NCI-H2081 (cell line): ENCODE results near the gene WHRN.

Experiments
- DNase-seq, 2 experiments: peaks; one replicate each; lab custom pipeline; 2025; lab: John Stamatoyannopoulos, UW

WHRN gene

DNA sequence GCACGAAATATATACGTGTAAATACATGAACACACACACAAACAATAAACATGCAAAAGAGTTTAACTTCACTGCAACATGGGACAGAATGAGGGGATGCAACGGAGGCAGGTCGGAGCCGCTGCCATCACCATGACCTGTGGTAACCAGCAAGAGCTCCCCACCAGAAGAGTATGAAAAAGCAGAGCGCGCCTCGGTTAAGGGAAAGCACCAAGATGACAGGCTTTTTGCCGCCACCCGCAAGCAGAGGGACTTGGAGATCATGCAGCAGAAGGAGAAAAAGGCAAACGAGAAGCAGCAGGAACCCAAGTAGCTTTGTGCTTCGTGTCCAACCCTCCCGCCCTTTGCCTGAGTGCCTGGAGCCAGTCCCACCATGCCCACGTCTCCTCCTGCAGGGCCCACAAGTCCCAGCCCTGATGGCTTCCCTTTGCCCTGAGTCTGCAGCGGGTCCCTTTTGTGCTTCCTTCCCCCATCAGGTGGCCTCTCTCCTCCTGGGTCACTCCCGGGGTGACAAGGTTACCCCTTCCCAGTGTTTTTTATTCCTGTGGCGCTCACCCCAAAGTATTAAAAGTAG is 13.8 kb downstream of the WHRN start:
- DNase-seq = no peak

DNA sequence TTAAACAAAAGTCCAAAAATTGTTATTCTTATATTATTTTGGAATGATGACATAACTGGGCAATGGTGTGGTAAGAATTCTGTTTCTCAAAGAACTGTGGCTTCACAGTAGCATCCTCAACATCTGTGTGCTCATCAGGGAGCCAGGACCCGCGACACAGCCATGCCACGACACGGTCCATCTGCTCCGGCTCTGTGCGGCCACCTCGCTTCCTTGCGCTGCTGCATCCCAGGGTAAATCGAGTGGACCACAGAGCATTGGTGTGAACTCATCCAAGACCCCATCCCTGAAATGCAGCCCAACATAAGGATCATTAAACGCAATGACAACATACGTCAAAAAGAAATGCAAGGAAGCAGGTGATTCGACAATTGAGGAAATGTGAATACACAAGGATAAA is 15.3 kb downstream of the WHRN start:
- DNase-seq = no peak

DNA sequence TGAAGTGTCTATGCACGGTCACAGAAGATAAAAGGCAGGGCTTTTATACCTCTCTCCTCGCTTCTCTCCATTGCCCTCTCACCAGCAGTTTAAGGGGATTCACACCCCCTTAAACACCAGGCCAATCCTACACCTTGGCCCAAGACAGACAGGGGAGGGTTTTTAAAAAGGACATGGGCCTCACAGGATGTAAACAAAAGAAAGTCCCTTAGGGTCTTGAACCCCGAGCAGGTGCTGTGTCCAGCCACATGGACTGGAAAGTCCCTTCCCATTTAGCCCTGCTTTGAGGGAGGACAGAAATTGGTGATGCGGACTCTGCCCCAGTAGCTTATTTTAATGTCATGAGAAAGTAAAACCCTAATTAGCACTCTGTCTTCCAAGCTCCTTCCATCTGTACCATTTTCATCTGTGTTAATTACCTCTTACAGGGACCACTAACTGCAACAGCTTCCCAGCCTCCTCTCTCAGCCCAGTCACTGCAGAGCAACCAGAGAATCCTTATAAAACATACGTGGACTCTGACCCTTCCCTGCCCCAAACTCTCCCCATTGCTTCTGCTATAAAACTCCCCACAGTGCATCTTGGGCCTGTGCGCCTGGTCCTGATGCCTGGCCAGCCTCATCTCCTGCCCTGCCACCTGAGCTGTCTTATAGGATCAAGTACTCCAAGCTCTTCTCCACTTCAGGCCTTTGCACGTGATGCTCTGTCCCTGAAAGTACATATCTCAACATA is 16.7 kb downstream of the WHRN start:
- DNase-seq = no peak

DNA sequence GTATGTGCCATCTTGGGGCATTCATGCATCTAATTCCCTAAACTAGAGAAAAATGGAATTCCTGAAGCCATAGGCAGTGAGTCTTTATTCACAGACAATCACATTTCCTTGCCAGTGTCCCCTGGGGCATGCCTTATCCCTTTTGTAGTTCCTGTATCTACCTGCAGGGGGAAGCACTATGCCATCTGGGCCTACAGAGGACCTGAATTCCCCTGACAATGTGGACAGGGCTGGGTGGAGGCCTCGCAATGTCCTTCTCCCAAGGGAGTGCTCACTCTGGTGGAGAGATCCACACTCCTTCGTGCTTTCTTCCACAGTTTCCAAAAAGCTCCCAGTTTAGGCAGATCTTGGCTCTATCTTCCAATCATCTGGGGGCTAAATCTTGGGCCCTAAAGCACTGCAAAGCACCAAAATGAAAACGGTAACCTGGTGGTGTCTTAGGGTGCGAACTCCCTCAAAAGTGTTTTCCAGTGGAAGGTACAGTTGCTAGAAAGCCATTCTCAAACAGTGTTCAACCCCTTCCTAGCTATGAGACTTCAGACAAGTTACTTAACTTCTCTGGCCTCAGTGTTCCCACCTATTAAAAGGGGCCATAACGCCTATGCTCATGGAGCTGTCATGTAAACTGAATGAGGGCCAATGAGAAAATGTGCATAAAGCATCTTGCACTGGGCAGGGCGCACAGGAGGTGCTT is 17.5 kb downstream of the WHRN start:
- peak; percentile 55 to 79 for DNase-seq

DNA sequence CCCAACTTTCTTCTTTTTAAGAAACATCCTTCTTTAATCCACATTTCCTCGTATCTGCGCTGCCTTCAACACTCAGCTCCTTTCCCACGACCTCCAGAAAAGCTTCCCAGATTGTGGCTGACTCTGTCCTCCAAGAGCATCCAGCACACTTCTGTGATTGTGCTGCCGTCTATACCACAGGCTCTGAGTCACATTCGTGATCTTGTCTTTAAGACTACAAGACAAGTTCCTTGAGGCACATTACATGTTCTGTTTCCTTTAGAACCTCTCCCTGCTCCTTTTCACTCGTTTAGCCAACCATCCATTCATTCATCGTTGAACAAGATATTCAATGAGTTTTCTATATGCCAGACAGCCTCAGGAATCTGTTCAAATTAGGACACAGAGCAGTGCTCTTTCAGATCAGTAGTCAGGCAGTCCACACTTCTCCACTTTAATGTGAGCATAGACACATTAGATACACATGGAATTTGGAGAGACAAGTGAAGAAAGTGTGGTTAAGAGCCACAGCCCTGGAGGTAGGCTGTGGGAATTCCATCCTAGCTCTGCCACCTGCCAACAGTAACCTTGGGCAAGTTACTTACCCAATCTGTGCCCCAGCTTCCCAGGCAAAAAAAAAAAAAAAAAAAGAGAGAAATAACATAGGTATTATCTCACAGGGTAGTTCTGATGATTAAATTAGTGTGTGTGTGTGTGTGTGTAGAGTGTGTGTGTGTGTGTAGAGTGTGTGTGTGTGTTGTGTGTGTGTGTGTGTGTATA is 18.9 kb downstream of the WHRN start:
- DNase-seq = no peak

DNA sequence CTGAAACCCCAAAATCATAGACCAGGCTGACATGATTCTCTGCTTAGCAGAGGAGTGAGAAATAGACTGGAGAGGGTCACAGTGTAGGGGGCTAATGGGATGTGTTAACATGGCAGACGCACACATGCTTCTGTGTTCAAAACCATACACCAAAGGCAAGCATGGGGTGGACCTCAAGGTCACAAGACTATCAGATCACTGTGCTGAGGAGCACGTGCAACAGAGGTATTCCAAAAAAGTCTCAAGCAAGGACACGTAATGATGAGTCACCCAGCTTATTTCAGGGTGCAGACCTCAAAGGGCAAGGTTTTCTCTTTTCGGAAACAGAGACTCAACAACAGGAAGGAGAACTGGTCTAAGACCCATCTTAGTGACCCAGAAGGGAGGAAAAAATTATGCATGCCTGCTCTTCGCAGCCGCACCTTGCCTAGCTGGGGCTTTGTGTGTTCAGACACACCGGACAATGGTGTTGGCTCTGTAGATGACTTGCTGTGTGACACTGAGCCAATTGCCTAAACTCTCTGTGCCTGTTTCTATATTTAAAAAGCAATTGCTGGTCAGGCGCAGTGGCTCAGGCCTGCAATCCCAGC is 20.3 kb downstream of the WHRN start:
- no peak for DNase-seq

DNA sequence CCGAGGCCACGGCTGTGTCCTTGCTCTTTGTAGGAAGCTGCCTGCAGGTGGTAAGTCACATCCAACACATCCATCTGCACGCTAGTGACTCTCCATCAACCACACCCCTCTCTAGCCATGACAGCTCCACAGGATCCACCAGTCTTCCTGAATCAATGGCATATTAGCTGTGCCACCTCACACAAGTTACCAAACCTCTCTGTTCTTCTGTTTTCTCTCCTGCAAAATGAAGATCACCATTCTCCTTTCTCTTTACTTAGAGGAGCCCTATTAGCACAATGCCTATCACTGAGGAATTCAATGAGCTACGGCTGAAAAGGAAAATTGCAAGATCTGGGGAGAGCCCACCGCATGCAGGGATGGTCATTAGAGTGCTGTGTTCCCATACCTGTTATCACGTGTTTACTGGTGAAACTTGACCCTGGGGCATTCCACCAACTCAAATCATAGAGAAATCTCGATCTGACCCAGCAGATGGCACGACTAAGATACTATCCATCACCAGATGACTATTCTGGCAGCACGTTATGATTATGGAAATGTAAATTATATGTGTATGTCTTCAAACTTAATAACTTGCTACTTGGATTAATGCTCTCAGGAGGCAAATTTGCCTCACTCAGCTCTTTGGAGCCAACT is 20.9 kb downstream of the WHRN start:
- DNase-seq = no peak

DNA sequence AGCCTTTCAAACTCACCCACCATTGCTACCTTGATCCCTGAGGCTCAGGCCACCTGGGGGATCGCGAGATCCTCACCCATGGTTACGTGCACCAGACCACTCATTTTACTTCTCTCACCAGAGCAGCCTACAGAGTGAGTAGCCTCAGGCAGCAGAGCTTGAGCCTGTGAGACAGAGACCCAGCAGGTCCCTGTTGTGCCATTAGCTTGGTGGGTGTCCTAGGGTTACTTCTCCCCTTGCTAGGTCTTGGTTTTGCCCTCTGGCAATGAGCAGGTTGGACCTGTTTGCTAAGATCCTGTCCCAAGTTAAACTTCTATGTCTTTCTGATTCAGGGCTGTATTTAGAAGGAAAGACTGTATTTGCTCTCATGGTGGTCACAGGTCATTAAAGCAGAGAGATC is 21.8 kb downstream of the WHRN start:
- DNase-seq = no peak

DNA sequence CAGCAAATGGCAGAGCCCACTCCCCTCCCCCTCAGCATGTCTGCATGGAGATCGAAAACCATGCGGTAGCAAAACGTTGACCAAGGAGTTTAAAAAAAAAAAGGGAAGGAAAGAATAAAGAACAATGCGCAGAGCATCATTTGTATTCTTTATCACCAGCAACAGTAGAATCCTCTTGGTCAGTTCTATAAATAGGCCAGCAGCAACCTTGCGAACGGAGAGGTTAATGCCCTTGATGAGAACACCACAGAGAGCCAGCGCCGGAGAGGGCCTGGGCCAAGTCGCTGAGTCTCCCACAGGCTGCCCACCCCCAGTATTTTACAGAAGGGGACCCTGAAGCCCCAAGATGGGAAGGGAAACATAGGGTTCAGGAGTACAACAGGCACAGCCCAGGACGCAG is 22.7 kb downstream of the WHRN start:
- DNase-seq = no peak

DNA sequence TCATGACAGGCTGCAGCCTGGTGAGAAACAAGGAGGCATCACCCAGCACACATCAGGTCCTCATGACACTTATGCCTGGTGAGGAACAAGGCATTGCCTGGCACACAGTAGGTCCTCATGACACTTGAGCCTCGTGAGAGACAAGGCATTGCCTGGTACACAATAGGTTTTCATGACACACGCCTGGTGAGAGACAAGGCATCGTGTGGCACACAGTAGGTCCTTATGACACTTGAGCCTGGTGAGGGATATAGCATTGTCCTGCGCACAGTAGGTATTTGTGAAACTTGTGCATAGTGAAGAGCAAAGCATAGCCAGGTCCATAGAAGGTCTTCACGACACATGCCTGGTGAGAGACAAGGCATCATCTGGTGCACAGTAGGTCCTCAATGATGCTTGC is 23.5 kb downstream of the WHRN start:
- no peak for DNase-seq

DNA sequence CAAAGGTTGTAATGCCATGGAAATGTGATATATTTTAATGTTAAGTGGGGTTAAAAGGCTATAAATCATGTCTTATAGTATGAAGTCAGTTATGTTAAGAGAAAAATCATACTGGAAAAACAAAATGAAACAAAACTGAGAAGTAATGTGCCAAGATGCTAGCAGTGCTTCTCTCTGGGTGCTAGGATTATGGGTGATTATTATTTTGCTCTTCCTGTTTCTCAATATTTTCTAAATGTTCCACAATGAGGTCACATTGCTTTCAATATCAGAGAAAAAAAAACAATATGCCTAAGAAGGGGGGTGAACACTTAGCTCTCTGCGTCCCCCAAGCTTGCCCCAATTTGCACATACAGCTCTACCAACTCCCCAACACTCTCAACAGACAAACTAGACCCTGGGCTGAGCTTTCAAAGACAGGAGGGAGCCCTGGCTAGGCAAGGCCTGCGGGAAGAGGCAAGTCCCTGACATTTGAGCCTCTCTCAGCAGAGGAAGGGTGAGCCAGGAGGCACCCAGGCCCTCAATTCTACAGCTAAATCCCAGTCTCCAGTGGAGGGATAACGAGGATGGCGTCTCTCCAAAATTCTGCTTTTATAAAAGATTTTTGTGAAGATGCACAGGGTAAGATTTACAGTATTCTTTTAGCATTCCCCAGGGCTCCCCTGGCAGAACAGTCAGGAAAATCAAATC is 24.4 kb downstream of the WHRN start:
- DNase-seq = no peak

DNA sequence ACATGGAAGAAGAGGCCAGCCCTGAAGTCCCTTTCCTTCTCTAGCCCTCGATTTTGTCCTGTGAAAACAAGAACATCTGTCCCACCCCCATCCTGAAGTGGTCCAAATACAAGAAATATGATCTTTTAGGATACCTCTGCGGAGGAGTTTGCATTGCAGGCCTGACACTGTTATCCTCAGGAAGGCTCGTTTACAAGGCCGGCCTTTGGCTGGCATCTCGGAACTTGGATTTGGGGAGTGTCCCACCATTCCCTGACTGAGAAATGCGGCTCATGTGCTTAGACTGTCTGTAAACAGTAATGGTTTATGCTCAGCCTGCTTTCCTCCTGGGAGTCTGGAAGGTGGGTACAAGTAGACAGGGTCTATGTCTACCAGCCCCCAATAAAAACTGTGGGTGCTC is 26.4 kb downstream of the WHRN start:
- DNase-seq = no peak

DNA sequence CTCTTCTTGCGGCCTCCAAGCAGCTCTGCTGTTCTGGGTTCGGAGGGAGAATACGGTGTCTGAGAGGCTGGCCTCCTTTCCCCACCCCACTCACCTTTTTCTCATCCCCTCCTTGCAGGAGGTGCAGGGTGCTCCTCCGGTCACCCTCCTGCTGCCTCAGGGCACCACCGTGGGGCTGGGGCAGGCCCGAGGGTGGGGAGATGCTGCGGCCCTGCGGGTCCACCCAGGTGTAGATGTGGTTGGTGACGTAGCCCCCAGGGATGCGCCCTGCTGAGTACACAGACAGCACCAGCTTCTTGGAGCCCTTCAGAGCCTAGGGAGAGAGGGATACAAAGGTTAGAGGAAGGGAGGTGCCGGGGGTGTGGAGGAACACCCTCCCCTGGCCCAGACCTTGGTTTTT is 26.8 kb downstream of the WHRN start:
- no peak for DNase-seq

DNA sequence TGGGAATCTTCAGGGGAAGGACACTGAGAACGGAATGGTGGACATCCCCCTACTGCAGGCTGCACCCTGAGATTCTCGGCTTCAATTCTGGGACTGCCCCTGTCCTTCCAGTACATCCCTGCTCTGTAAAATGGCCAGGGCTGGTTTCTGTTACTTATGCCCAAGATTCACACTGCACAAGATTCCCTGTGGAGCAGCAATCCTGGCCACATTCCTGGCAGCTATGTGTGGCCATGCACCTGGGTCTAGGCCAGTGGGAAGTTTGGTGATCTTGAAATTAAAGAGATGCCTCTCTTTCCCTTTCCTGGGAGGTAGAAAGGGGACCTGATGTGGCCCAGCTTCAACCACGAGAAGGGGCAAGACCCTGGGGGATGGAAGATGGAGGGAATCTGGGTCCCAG is 27.6 kb downstream of the WHRN start:
- DNase-seq = no peak

DNA sequence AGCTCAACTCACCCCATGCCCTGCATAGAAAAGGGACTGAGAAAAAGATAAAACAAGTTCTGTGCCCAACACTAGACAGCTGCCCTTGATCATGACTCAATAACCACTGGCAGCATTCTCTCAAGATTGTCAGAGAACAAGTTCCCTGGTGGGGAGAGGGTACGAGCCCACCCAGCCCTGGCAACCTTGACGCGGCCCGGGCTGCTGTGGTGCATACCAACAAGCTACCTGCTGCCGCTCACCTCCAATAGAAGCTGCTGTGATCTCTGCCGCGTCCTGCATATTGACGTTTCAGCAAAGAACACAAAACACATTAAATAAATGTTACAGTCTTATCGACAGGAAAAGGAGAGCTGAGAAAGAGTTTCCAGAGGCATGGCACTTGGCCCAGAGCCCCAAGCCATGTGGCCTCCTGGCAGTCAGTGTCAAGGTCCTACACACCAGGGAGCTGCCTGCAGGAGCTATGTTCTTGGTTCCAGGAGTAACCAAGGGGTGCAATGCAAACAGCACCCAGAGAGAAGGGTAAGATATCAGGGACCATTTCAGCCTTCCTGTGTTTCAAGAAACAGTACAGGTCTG is 28.3 kb downstream of the WHRN start:
- no peak for DNase-seq

DNA sequence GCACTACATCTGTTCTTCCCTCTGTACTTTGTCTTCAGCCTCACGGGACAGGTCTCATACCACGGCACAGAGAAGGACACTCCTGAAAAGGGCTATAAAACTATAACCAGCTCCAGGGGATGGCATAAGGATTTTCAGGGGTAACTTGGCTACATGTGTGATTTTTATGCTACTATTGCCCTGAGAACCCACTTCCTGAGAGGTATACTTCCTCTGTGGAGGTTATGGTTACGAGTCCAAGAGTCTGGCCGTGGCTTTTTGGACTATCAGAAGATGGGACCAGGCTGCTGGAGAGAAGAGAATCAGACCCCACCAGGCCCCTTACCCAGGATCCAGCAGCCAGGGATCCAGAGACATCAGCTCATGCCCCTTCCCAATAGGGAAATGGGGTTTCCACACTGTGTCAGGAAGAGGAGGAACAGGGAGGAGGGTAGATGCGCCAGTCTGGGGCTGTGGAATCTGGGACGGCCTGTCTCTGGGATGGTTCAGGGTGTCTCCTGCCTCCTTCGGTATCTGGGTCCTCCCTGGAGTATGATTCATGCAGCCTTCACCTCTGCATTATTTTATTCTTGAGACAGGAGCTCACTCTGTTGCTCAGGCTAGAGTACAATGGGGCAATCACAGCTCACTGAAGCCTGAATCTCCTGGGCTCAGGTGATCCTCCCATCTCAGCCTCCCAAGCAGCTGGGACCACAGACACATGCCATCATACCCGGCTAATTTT is 29.7 kb downstream of the WHRN start:
- DNase-seq = no peak

DNA sequence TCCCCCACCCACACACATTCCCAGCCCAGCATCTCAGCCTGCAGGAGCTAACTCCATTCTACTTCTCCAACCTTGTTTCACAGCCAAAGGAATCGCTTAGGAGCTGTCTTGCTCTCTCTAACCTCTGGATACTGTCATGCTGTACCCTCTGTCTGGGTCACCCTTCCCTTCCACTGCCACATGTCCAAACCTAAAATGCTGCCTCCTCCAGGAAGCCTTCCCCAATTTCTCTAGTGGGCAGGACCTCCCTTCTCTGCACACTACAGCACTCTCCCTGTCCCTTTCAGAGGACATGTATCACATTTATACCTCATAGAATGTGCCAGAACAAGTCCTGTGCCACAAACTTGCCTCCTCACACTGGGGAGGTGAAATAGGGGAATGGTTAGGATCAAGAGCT is 30.8 kb downstream of the WHRN start:
- no peak for DNase-seq

DNA sequence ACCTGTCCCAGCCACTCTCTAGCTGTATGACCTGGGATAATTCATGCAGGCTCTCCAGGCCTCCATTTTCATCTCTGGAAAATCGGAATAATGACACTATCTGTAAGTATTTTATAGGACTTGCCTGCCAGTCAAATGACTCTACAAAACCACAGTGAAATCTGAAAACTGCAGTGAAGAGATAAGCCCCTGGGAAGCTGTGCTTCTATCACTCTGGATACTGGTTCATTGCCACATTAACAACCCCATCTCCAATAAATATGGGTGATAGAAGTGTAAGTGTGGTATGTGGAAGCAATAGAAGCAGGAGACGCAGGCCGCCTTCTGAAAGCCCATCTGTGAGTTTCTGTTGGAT is 31.8 kb downstream of the WHRN start:
- DNase-seq = no peak

DNA sequence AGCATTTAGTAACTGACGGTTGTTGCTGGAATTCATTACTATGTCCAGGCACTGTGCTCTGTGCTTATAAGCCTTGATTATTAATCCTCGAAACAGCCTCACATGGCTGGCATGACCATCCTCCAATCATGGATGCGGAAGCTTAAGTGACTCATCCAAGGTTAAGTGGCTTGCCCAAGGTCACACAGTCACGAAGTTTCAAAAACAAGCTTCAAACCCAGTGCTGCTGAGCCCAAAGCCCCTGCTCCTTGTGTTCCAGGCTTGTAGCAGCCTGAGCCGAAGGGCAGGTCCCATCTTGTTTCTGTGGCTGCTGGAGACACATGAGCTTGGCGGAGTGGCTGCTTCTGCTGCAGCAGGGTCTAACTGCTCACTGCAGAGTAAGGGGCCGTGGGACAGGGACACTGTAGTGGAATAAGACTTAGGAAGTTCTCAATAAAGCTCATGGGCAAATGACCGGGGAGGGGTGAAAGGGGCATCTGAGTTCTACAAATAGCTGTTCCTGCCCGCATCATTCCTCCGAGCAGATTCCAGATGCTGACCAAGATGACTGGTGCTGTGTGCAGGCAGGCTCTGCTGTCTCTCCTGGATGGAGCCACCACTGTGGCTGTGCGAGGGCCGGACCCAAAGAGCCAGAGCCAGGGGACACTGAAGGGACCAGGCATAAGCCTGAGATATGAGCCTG is 32.4 kb downstream of the WHRN start:
- no peak for DNase-seq

DNA sequence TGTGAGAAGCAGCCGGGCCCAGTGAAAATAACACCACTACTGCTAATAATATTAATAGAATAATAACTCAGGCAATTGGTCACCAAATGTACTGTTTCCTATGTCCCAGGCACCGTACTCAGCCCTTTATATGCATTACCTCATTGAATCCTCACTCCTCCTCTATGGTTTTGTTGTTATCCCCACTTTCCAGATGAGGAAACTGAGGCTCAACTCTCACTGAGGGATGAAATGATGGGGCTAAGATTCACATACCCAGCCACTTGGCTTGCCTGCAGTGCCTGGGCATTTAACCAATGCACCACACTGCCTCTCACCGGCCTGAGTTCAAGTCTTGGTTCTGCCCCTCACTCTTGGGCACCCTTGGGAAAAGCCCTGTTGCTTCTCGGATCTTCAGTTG is 34.1 kb downstream of the WHRN start:
- no peak for DNase-seq
